Neural progenitor cell (in vitro differentiated cells): ENCODE measurements around the gene PAXIP1. TPM values are rescaled to one million over a fixed set of nuclear protein-coding genes. Genes with fewer than 3 reads are reported as not detected.

Source experiments
- DNase-seq: peaks from one replicate; pipeline ENCODE4 v3.0.0-alpha.2; 2016; ENCODE audit warnings: low spot score
- H2AFZ ChIP-seq: fragments of 200-600 bp; sonication (generic); replicated peaks from 2 replicates; pipeline ENCODE4 v1.6.1; 2016; ENCODE audit warnings: antibody characterized with exemption
- H3F3A ChIP-seq: fragments of 200-600 bp; sonication (generic); 2 replicates; pipeline ENCODE4 v1.6.1; 2016; ENCODE audit warnings: antibody characterized with exemption, low read depth
- H3K27ac ChIP-seq: fragments of 200-600 bp; sonication (generic); 2 replicates; pipeline ENCODE4 v1.5.1; 2016; ENCODE audit warnings: mild to moderate bottlenecking
- H3K27me3 ChIP-seq: fragments of 200-600 bp; sonication (generic); 2 replicates; pipeline ENCODE4 v1.6.1; 2016; ENCODE audit warnings: mild to moderate bottlenecking, moderate library complexity
- H3K36me3 ChIP-seq: fragments of 200-600 bp; sonication (generic); 2 replicates; pipeline ENCODE4 v1.5.1; 2016
- H3K4me1 ChIP-seq: fragments of 200-600 bp; sonication (generic); 2 replicates; pipeline ENCODE4 v1.6.1; 2016; ENCODE audit warnings: mixed run types
- H3K4me2 ChIP-seq: fragments of 200-600 bp; sonication (generic); 2 replicates; pipeline ENCODE4 v1.6.1; 2016
- H3K4me3 ChIP-seq: fragments of 200-600 bp; sonication (generic); 2 replicates; pipeline ENCODE4 v1.5.1; 2016
- H3K79me2 ChIP-seq: fragments of 200-600 bp; sonication (generic); 2 replicates; pipeline ENCODE4 v1.6.1; 2016; ENCODE audit warnings: low read depth
- H3K9ac ChIP-seq: fragments of 200-600 bp; sonication (generic); 2 replicates; pipeline ENCODE4 v1.6.1; 2016
- H3K9me3 ChIP-seq: fragments of 200-600 bp; sonication (generic); 2 replicates; pipeline ENCODE4 v1.5.1; 2016; ENCODE audit warnings: low read depth
- H4K20me1 ChIP-seq: fragments of 200-600 bp; sonication (generic); 2 replicates; pipeline ENCODE4 v1.6.1; 2016; ENCODE audit warnings: low read depth
- H3K27ac Mint-ChIP-seq: 3 replicates; pipeline ENCODE4 v1.8.0; 2021; ENCODE audit warnings: mixed read lengths
- H3K27me3 Mint-ChIP-seq: 2 replicates; pipeline ENCODE4 v1.8.0; 2022; ENCODE audit warnings: low read depth, mild to moderate bottlenecking, inconsistent platforms, moderate library complexity, mixed read lengths; ENCODE audit not compliant: insufficient read depth
- H3K36me3 Mint-ChIP-seq: 3 replicates; pipeline ENCODE4 v1.8.0; 2021; ENCODE audit warnings: mixed read lengths
- H3K4me1 Mint-ChIP-seq: 3 replicates; pipeline ENCODE4 v1.8.0; 2021; ENCODE audit warnings: mixed read lengths
- H3K4me3 Mint-ChIP-seq: 3 replicates; pipeline ENCODE4 v1.8.0; 2021; ENCODE audit warnings: mild to moderate bottlenecking, moderate library complexity, mixed read lengths
- H3K9me3 Mint-ChIP-seq: 3 replicates; pipeline ENCODE4 v1.8.0; 2020; ENCODE audit warnings: mixed read lengths
- EZH2 ChIP-seq: fragments of 200-600 bp; sonication (generic); IDR thresholded peaks from 2 replicates; pipeline ENCODE4 v1.6.1; 2017; ENCODE audit warnings: antibody characterized with exemption, mild to moderate bottlenecking, moderate library complexity
- EZH2phosphoT487 ChIP-seq: fragments of 200-600 bp; sonication (generic); IDR thresholded peaks from 2 replicates; pipeline ENCODE4 v1.6.1; 2017; ENCODE audit warnings: antibody characterized with exemption
- total RNA-seq: library from RNA; depleted of rRNA; stranded (reverse); fragments of >200 nt; gene quantifications from 2 replicates; pipeline ENCODE4 v1.2.3, GENCODE V29; 2015; ENCODE audit warnings: low replicate concordance
- TF ChIP-seq, protein P1 (sequence below): fragments of 200-600 bp; sonication (generic); IDR thresholded peaks from 2 replicates; pipeline ENCODE4 v1.5.1; 2017; ENCODE audit warnings: antibody characterized with exemption, mild to moderate bottlenecking

PAXIP1 gene
- total RNA-seq, 1 donor from 2014 or later, result 26.1 TPM

DNA sequence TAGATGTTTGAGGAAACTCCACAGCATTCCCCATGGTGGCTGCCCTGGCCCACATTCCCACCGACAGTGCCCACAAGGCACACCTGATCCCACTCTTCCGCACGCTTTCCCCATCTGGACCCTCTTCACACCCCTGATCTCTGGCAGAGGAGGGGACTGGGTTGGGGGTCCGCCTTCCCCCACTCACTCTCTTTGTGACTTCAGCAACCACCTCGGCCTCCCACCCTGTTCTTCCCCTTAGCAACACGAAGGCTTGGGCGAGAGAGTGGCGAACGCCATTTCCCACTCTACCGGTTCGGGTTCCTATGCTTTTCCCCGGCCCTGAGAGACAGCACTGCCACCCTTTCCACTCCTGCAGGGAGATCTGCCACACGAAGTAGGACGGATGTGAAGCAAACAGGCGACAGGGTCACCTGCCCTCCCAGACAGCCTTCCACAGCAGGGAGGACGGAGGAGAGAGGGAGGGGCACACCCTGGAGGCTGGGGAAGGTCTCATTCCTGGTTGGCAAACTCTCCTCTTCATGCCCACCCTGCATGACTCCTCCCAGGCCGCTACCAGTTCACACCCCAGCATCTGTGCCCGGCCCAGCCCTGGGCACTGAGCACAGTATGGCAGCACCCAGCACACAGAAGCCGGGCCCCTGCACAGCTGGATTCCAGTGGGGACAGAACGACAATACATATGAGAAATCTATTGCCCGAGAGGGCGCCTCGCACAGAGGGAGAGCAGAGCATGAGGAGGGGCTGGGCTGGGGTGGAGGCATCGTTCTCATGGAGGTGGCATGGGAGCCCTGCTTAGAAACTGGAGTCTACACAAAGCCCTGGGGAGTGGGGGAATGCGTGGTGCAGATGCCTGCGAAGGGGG is 93.5 kb downstream of the PAXIP1 start:
- no peaks in the 10 kb centered on the region for H3K4me1 ChIP-seq
- H3K4me3 ChIP-seq, result no peak overlapping the region
- Mint-ChIP-seq H3K4me3 (no peak overlapping the region), H3K9me3 (peaks cover 26% of the 10 kb centered on the region), H3K36me3 (no peaks in the 10 kb centered on the region), H3K27ac (no peak overlapping the region), H3K27me3 (peaks cover 6% of the 10 kb centered on the region), H3K4me1 (peaks cover 4% of the 10 kb centered on the region)
- H3K9ac ChIP-seq, result no peak overlapping the region
- peaks cover 7% of the 10 kb centered on the region for H3K27me3 ChIP-seq
- no peak overlapping the region for H2AFZ ChIP-seq
- DNase-seq, result no peak
- H3K36me3 ChIP-seq, result no peaks in the 10 kb centered on the region
- no peak overlapping the region for H3K4me2 ChIP-seq
- no peaks in the 10 kb centered on the region for H3K9me3 ChIP-seq
- H3K27ac ChIP-seq, result no peak overlapping the region
- no peaks in the 10 kb centered on the region for H4K20me1 ChIP-seq
- H3F3A ChIP-seq, result no peaks in the 10 kb centered on the region
- TF ChIP-seq, protein P1, sequence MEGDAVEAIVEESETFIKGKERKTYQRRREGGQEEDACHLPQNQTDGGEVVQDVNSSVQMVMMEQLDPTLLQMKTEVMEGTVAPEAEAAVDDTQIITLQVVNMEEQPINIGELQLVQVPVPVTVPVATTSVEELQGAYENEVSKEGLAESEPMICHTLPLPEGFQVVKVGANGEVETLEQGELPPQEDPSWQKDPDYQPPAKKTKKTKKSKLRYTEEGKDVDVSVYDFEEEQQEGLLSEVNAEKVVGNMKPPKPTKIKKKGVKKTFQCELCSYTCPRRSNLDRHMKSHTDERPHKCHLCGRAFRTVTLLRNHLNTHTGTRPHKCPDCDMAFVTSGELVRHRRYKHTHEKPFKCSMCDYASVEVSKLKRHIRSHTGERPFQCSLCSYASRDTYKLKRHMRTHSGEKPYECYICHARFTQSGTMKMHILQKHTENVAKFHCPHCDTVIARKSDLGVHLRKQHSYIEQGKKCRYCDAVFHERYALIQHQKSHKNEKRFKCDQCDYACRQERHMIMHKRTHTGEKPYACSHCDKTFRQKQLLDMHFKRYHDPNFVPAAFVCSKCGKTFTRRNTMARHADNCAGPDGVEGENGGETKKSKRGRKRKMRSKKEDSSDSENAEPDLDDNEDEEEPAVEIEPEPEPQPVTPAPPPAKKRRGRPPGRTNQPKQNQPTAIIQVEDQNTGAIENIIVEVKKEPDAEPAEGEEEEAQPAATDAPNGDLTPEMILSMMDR, result no peak
- no peak for TF ChIP-seq EZH2
- TF ChIP-seq EZH2phosphoT487, result no peak
- no peaks in the 10 kb centered on the region for H3K79me2 ChIP-seq

- Mint-ChIP-seq H3K4me1 (peaks cover 6% of the 10 kb centered on the region), H3K4me3 (no peak overlapping the region), H3K27ac (peak overlapping the region; percentile 11), H3K27me3 (peaks cover 6% of the 10 kb centered on the region), H3K36me3 (no peaks in the 10 kb centered on the region), H3K9me3 (peaks cover 26% of the 10 kb centered on the region)
- Histone ChIP-seq H3K4me1 (peaks cover 4% of the 10 kb centered on the region), H3K9me3 (no peaks in the 10 kb centered on the region), H4K20me1 (no peaks in the 10 kb centered on the region), H3F3A (no peaks in the 10 kb centered on the region), H3K27ac (no peak overlapping the region), H3K79me2 (no peaks in the 10 kb centered on the region), H2AFZ (no peak overlapping the region), H3K27me3 (no peaks in the 10 kb centered on the region), H3K36me3 (no peaks in the 10 kb centered on the region), H3K4me2 (no peak overlapping the region), H3K9ac (no peak overlapping the region), H3K4me3 (no peak overlapping the region)
- DNase-seq, result no peak
- TF ChIP-seq EZH2 (no peak), EZH2phosphoT487 (no peak)
- TF ChIP-seq, protein P1, result no peak
Observed at GRCh38 chr7:154907651-154908620, 95.0 kb downstream of the PAXIP1 start.

DNA sequence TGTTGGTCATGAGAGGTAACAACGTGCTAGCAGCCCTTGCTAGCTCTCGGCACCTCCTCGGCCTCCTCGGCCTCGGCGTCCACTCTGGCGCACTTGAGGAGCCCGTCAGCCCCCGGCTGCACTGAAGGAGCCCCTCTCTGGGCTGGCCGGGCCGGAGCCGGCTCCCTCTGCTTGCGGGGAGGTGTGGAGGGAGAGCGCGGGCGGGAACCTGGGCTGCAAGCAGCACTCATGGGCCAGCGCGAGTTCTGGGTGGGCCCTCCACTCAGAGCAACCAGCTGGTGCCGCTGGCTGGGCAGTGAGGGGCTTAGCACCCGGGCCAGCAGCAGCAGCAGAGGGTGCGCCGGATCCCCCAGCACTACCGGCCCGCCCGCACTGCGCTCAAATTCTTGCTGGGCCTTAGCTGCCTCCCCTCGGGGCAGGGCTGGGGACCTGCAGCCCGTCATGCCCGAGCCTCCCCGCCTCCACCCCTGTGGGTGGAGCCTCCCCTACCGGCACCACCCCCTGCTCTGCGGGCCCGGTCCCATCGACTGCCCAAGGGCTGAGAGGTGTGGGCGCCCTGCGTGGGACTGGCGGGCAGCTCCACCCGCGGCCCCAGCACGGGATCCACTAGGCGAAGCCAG is 96.1 kb downstream of the PAXIP1 start:
- Mint-ChIP-seq H3K27ac (no peak overlapping the region), H3K4me3 (no peak overlapping the region), H3K36me3 (no peaks in the 10 kb centered on the region), H3K9me3 (peaks cover 21% of the 10 kb centered on the region), H3K27me3 (peaks cover 6% of the 10 kb centered on the region), H3K4me1 (peaks cover 10% of the 10 kb centered on the region)
- H3K9ac ChIP-seq, result no peak overlapping the region
- no peak overlapping the region for H3K27ac ChIP-seq
- no peaks in the 10 kb centered on the region for H3K27me3 ChIP-seq
- TF ChIP-seq, protein P1, result no peak
- TF ChIP-seq EZH2, result no peak
- no peak for TF ChIP-seq EZH2phosphoT487
- H3K36me3 ChIP-seq, result no peaks in the 10 kb centered on the region
- DNase-seq, result no peak
- H3F3A ChIP-seq, result no peaks in the 10 kb centered on the region
- no peak overlapping the region for H3K4me2 ChIP-seq
- H4K20me1 ChIP-seq, result no peaks in the 10 kb centered on the region
- no peak overlapping the region for H2AFZ ChIP-seq
- no peaks in the 10 kb centered on the region for H3K9me3 ChIP-seq
- H3K4me1 ChIP-seq, result peaks cover 11% of the 10 kb centered on the region
- no peak overlapping the region for H3K4me3 ChIP-seq
- H3K79me2 ChIP-seq, result no peaks in the 10 kb centered on the region
